Hepatocyte (in vitro differentiated cells): ENCODE data around the gene LRMDA. TPM values are rescaled to one million over a fixed set of nuclear protein-coding genes. Genes with fewer than 3 reads are reported as not detected.

ENCODE experiments used
- DNase-seq: peaks from one replicate; pipeline ENCODE4 v3.0.0-alpha.2; 2016; ENCODE audit warnings: low spot score
- H2AFZ ChIP-seq: fragments of 200-600 bp; sonication (generic); 2 replicates; pipeline ENCODE4 v1.6.0; 2016; ENCODE audit warnings: antibody characterized with exemption, mild to moderate bottlenecking
- H3K27ac ChIP-seq: fragments of 200-600 bp; sonication (generic); 2 replicates; pipeline ENCODE4 v1.5.1; 2016; ENCODE audit warnings: mild to moderate bottlenecking
- H3K27me3 ChIP-seq: fragments of 200-600 bp; sonication (generic); 2 replicates; pipeline ENCODE4 v1.6.1; 2016
- H3K36me3 ChIP-seq: fragments of 200-600 bp; sonication (generic); replicated peaks from 2 replicates; pipeline ENCODE4 v1.5.1; 2016; ENCODE audit warnings: low read depth; ENCODE audit not compliant: insufficient read depth
- H3K4me1 ChIP-seq: fragments of 200-600 bp; sonication (generic); 2 replicates; pipeline ENCODE4 v1.5.1; 2016; ENCODE audit warnings: mild to moderate bottlenecking, moderate library complexity; ENCODE audit not compliant: insufficient read depth
- H3K4me2 ChIP-seq: fragments of 200-600 bp; sonication (generic); 2 replicates; pipeline ENCODE4 v1.6.0; 2016
- H3K4me3 ChIP-seq: fragments of 200-600 bp; sonication (generic); 2 replicates; pipeline ENCODE4 v1.5.1; 2016; ENCODE audit warnings: mild to moderate bottlenecking
- H3K79me2 ChIP-seq: fragments of 200-600 bp; sonication (generic); 2 replicates; pipeline ENCODE4 v1.6.0; 2017; ENCODE audit warnings: mild to moderate bottlenecking
- H3K9me2 ChIP-seq: fragments of 200-600 bp; sonication (generic); replicated peaks from 2 replicates; pipeline ENCODE4 v1.6.0; 2017; ENCODE audit warnings: mild to moderate bottlenecking; ENCODE audit not compliant: insufficient read depth
- H3K9me3 ChIP-seq: fragments of 200-600 bp; sonication (generic); 2 replicates; pipeline ENCODE4 v1.5.1; 2016; ENCODE audit warnings: low read depth, mild to moderate bottlenecking
- H4K20me1 ChIP-seq: fragments of 200-600 bp; sonication (generic); 2 replicates; pipeline ENCODE4 v1.6.0; 2016; ENCODE audit warnings: mild to moderate bottlenecking; ENCODE audit not compliant: insufficient read depth, poor library complexity, severe bottlenecking
- EZH2 ChIP-seq: fragments of 200-600 bp; sonication (generic); IDR thresholded peaks from 2 replicates; pipeline ENCODE4 v1.6.1; 2016; ENCODE audit warnings: antibody characterized with exemption, mild to moderate bottlenecking, borderline replicate concordance
- EZH2phosphoT487 ChIP-seq: fragments of 200-600 bp; sonication (generic); IDR thresholded peaks from one replicate; pipeline ENCODE4 v1.6.1; 2018; ENCODE audit warnings: antibody characterized with exemption, mild to moderate bottlenecking, low read depth, moderate library complexity; ENCODE audit not compliant: unreplicated experiment, severe bottlenecking
- WGBS: methylation state at CpG from one replicate; pipeline ENCODE4 v1.1.6; 2016; ENCODE audit warnings: low lambda C conversion rate; ENCODE audit errors: missing lambda C conversion rate; 5-methylcytosine and 5-hydroxymethylcytosine counted together
- polyA plus RNA-seq: library from polyadenylated mRNA; unstranded; fragments of >200 nt; fragmentation: Nextera tagmentation; extraction: Ambion mirVana; gene quantifications from 2 replicates; pipeline ENCODE4 v1.2.1, GENCODE V29; 2016
- total RNA-seq: library from RNA; depleted of rRNA; stranded (reverse); fragments of >200 nt; gene quantifications from 2 replicates; pipeline ENCODE4 v1.2.3, GENCODE V29; 2014
- TF ChIP-seq, protein P1 (sequence below): fragments of 200-600 bp; sonication (generic); IDR thresholded peaks from 2 replicates; pipeline ENCODE4 v1.5.1; 2016; ENCODE audit warnings: antibody characterized with exemption, mild to moderate bottlenecking; ENCODE audit not compliant: poor library complexity

The LRMDA gene
- total and polyA plus RNA-seq, 2 experiments from 2014 or later = 5.6 to 15.7 TPM

GRCh38 chr10:75645704-75646103, 214.3 kb downstream of the LRMDA start:
- H3K27me3 ChIP-seq = no peaks in the 10 kb centered on the region
- no peak overlapping the region for H3K27ac ChIP-seq
- no peak overlapping the region for H3K4me3 ChIP-seq
- no peaks in the 10 kb centered on the region for H3K9me3 ChIP-seq
- no peaks in the 10 kb centered on the region for H3K79me2 ChIP-seq
- H4K20me1 ChIP-seq = no peaks in the 10 kb centered on the region
- no peaks in the 10 kb centered on the region for H3K36me3 ChIP-seq
- peaks cover 5% of the 10 kb centered on the region for H3K4me1 ChIP-seq
- no peak overlapping the region for H3K4me2 ChIP-seq
- no peak for TF ChIP-seq EZH2
- no peak for TF ChIP-seq EZH2phosphoT487
- TF ChIP-seq, protein P1, sequence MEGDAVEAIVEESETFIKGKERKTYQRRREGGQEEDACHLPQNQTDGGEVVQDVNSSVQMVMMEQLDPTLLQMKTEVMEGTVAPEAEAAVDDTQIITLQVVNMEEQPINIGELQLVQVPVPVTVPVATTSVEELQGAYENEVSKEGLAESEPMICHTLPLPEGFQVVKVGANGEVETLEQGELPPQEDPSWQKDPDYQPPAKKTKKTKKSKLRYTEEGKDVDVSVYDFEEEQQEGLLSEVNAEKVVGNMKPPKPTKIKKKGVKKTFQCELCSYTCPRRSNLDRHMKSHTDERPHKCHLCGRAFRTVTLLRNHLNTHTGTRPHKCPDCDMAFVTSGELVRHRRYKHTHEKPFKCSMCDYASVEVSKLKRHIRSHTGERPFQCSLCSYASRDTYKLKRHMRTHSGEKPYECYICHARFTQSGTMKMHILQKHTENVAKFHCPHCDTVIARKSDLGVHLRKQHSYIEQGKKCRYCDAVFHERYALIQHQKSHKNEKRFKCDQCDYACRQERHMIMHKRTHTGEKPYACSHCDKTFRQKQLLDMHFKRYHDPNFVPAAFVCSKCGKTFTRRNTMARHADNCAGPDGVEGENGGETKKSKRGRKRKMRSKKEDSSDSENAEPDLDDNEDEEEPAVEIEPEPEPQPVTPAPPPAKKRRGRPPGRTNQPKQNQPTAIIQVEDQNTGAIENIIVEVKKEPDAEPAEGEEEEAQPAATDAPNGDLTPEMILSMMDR = no peak
- DNase-seq = no peak
- WGBS = 80% methylated on average over 1 of the region's 1 CpG
- H3K9me2 ChIP-seq = no peaks in the 10 kb centered on the region
- H2AFZ ChIP-seq = no peak overlapping the region

DNA sequence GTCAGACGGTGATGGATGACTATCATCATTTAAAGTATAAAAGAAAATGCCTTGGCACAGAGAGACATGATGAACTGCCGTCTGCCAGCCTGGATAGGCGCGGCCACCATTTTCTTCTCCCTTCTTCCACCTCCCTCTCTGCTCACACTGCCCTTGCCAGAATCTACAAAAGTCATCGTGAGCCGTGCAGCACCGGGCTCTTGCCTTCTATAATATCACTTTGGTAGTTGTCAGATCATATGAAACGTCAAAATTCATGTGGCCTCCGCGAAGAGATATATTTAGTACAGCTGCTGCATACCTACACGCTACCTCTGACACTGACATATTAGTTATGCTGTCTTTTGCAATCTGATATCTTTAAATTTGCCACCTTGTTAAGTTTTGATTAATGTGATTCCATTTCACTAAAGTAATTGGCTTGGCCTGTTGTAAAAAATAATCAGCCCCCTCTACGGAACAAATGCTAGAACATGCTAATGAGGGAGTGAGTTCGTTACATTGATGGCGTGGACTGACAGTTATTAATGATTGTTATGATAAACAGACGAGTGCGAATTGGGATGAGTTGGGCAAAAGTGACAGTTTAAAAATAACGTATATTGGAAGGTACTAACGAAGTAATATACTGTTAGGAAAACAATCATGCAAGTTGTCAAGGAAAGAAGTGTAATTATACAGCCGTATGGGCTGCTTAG, 214.9 kb downstream of the LRMDA start:
- TF ChIP-seq EZH2phosphoT487 (no peak), EZH2 (no peak)
- TF ChIP-seq, protein P1 = no peak
- Histone ChIP-seq H3K4me1 (peaks cover 5% of the 10 kb centered on the region), H3K79me2 (no peaks in the 10 kb centered on the region), H3K36me3 (no peaks in the 10 kb centered on the region), H3K4me3 (no peak overlapping the region), H2AFZ (no peak overlapping the region), H3K4me2 (no peak overlapping the region), H3K27me3 (no peaks in the 10 kb centered on the region), H3K9me3 (no peaks in the 10 kb centered on the region), H3K27ac (no peak overlapping the region), H3K9me2 (no peaks in the 10 kb centered on the region), H4K20me1 (no peaks in the 10 kb centered on the region)
- DNase-seq = no peak
- WGBS = 86% methylated on average over 19 of the region's 19 CpGs

DNA sequence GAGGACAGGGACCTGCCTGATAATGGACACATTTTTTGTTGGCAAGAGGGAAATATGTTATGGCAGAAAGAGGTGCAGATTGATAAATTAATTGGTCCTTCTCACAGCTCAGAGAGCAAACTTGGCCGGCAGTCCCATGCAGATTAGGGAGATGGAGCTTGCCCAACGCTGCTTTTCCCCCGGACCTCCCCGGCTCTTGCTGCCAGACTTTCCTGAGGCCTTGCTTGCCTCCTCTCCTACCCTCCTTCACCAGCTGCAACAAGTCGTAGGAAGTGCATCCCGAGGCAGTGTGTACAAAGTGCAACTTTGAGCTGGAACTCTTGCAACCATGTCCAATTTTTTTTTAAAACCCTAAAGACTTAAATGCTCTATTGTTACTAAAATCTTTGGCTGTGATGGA, 215.5 kb downstream of the LRMDA start:
- Histone ChIP-seq H2AFZ (no peak overlapping the region), H3K36me3 (no peaks in the 10 kb centered on the region), H3K9me3 (no peaks in the 10 kb centered on the region), H3K27ac (no peak overlapping the region), H3K4me3 (no peak overlapping the region), H3K27me3 (no peaks in the 10 kb centered on the region), H3K4me2 (no peak overlapping the region), H3K9me2 (no peaks in the 10 kb centered on the region), H4K20me1 (no peaks in the 10 kb centered on the region), H3K4me1 (peaks cover 5% of the 10 kb centered on the region), H3K79me2 (no peaks in the 10 kb centered on the region)
- DNase-seq = no peak
- TF ChIP-seq EZH2 = no peak
- TF ChIP-seq, protein P1 = no peak
- no peak for TF ChIP-seq EZH2phosphoT487
- 73% methylated on average over 6 of the region's 6 CpGs for WGBS
